ENCODE results near the gene TCF21.

DNA sequence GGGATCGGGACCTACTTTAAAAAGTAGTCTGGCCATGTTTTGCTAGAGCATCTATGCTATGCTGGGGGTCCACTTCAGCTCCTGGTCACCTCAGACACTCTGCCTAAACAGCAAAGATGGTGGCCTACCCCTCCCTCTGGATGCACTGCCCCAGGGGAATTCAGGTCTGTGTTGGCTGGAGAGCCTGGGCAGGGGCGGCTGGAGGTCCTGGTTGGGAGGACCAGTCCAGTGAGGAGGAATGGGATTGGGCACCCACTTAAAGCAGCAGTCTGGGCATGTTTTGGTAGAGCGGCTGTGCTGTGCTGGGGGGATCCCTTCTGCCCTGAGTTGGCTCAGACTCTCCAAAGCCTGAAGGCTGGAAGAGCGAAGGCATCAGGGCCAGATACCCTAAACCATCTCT, 23.2 kb upstream of the TCF21 start:
- TF ChIP-seq RFX5 (IDR thresholded peaks at IDR 0.05) = no peak
- TF ChIP-seq EP300 (IDR thresholded peaks at IDR 0.05) = no peak
- TF ChIP-seq, protein P1, sequence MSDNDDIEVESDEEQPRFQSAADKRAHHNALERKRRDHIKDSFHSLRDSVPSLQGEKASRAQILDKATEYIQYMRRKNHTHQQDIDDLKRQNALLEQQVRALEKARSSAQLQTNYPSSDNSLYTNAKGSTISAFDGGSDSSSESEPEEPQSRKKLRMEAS (IDR thresholded peaks at IDR 0.05) = no peak
- no peak for TF ChIP-seq JUN (IDR thresholded peaks at IDR 0.05)
- TF ChIP-seq MAZ (IDR thresholded peaks at IDR 0.05; ENCODE audit: borderline replicate concordance, low read depth, low read length) = no peak
